ENCODE data around the gene PPEF2. TPM values are rescaled to one million over a fixed set of nuclear protein-coding genes. Genes with fewer than 3 reads are reported as not detected.
A peak's percentile ranks its signal among the peaks of the same experiment; 100 is the strongest.

PPEF2 gene
- total RNA-seq, 1 experiment from 2014 or later = not detected

DNA sequence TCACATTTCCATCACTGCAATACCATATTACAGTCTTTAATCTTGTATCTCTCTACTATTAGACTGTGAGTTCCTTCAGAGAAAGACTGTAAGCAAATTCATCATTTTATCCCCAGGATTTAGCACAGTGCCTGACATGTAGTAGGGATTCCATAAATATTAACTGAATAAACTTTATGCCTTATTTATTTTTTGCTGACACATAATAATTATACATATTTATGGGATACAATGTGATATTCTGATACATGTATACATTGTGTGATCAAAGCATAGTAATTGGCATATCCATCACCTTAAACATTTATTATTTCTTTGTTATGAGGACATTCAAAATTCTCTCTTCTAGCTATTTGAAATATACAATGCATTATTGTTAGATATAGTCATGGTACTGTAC is 3.7 kb downstream of the PPEF2 start:
- DNase-seq (ENCODE audit: low read depth) = no peak

DNA sequence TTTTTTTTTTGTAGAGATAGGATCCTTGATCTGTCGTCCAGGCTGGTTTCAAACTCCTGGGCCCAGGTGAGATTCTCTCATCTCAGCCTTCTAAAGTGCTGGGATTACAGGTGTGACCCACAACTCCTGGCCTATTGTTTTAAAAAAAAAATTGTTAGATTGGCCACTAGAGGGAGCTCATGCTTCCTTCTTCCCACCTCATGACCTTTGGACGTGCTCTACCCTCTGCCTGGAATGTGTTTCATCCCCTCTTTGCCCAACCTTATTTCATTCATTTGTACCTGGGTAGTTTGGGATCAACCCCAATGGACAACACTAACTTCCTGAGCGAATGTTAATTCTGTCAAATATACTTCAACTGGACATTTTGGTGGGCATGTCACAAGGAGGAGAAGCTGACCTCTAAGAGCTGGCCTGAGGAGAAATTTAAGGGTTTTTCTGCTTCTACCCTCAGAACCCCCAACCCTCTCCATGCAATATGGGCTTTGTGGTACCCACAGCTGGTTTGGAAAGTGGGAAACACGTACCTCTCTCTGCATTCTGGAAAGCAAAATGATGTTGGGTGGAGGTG is 6.4 kb downstream of the PPEF2 start:
- DNase-seq (ENCODE audit: low read depth) = peak; percentile 31

DNA sequence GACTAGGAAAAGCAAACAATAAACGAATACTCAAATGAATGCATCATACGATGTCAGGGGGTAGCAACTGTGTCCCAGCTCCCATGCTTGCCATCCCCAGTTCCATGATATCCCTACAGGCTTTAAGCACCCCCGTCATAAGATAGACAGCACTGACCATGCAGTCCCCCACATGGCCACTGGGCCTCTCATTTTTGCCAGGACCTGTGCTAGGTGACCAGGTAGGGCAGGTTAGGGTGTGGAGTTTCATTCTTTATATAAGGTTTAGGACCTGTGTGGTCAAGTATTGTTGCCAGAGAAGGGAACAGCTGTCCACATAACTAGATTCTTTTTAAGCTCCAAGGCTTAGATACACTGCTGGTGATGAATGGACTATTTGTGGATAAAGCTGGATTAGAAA is 9.7 kb downstream of the PPEF2 start:
- DNase-seq (ENCODE audit: low read depth) = no peak

DNA sequence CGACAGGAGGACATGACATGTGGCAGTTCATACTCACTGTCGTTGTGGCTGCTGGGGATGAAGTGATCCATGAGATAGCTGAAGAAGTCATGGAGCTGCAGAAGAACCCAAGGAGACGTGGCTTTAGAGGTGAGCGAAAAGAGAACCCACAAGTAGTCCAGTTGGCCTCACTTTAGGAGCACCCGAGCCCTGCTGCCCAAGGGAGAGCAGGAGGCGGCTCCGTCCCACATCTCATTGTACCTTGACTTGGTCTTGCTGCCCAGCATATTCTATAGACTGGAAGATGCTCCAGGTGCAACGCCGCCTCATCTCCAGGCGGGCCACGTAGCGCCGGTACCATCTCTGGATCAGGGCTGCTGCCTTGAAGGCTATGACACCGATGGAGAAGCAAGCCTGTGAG is 10.6 kb downstream of the PPEF2 start:
- DNase-seq (ENCODE audit: low read depth) = no peak

DNA sequence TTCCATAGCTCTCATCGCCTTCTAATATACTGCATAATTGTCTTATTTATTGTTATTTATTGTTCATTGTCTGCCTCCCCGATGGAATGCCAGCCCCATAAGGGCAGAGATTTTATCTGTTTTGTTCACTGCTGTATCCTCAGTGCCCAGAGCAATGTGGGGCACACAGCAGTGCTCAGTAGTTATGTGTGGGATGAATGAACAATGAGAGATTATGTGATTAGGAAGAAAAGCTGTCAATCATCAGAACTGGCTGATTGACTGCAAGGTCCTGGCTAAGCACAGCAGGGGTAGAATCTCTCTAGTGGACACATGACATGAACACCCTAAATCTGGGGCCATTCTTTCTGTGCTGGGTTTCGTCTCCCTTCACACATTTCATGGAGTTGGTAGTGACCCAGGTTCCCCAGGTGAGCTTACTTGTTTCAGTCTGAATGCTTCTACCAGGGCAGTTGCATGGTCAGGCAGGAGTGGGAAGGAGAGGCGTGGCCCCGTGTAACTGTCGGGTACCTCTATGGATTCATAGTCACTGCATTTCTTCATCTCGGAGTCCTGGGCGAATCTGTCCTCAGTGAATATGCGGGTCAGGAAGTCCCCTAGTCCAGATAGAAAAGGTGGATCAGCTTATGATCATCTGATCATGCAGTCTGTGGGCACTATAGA is 12.6 kb downstream of the PPEF2 start:
- no peak for DNase-seq (ENCODE audit: low read depth)

DNA sequence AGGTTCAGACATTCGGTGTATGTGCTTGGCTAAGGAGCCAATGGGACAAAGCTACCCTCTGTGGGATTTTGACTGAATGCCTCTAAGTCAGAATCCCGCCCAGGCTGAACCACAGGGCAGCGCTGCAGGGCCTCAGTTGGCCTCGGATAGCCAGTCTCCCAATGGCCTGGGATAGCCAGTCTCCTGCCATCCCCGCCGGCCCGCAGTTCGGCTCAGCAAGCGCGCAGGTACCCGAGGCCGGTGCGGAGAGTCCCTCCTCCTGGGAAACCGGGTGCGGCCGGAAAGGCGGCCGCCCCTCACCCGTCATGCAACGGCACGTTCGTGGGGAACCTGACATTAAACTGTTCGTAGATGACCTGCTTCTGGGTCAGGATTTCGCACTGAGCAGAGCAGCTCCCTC is 16.1 kb downstream of the PPEF2 start:
- DNase-seq (ENCODE audit: low read depth) = no peak

DNA sequence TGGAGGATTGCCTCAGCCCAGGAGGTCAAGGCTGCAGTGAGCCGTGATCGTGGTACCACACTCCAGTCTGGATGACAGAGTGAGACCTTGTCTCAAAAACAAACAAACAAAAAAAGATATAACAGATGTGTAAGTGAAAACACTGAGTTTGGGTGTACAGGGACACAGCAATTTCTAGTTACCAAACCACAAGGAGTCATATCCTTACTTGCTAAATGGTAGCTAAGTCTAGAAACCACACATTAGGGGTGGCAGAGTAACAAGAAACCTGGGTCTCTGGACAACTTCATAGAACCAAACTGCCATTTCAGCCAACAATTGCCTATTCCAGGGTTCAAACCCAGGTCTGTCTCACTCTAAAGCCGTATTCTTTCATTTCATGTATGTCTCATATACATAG is 20.8 kb downstream of the PPEF2 start:
- peak; percentile 27 for DNase-seq (ENCODE audit: low read depth)

GRCh38 chr4:75880278-75880677 is 22.0 kb downstream of the PPEF2 start:
- no peak for DNase-seq (ENCODE audit: low read depth)

GRCh38 chr4:75878246-75878756 is 24.0 kb downstream of the PPEF2 start:
- DNase-seq (ENCODE audit: low read depth) = no peak

DNA sequence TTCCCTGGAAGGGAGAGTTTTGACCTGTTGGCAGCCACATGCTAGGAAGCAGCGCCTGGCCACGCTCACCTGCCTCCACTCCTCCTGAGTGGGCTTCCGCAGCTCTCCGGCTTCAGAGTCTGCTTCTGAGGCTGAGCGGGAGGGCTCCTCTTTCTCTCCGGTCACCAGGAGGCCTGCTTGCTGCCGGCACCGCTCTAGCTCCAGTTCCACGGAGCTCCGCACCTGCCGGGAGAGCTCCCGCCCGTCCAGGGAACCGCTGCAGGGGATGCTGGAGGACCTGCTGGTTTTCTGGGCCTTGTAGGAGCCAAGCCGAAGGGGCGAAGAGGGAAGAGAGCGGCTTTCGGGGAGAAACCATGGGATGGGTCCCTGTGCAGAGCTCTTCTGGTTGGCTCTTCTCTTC is 26.0 kb downstream of the PPEF2 start:
- no peak for DNase-seq (ENCODE audit: low read depth)

- no peak for DNase-seq (ENCODE audit: low read depth)
Observed at GRCh38 chr4:75869100-75869499, 33.2 kb downstream of the PPEF2 start.

DNA sequence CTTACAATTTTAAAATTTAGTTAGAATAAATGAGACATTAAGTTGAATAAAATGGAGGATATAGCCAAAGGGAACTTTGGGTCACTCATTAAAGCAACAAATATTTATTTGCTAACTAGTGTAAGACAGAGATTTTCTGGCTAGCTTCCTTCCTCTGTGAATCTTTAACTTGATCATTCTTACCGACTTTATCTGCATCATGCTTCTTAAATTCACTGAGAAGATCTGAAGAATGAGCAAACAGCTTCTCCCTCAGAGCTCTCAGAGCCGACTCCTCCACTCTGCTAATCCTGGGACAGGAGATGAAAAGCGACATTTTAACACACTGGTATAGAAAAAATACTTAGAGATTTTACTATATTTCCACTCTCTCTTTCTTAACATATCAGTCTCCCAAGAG is 35.1 kb downstream of the PPEF2 start:
- no peak for DNase-seq (ENCODE audit: low read depth)

- no peak for DNase-seq (ENCODE audit: low read depth)
Observed at GRCh38 chr4:75860606-75861005, 41.6 kb downstream of the PPEF2 start.

DNA sequence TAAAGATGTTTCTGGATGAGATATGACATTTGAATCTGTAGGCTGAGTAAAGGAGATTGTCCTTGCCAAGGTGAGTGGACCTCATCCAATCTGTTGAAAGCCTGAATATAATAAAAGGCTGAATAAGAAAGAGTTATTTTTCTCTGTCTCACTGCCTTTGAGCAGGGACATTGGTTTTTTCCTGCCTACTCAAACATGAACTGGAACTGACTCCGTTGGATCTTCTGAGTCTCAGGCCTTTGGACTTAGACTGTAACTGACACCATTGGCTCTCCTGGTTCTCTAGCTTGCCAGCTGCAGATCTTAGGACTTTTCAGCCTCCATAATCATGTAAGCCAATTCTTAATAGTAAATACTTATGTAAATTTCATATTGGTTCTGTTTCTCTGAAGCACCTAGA is 43.5 kb downstream of the PPEF2 start:
- DNase-seq (ENCODE audit: low read depth) = no peak

DNA sequence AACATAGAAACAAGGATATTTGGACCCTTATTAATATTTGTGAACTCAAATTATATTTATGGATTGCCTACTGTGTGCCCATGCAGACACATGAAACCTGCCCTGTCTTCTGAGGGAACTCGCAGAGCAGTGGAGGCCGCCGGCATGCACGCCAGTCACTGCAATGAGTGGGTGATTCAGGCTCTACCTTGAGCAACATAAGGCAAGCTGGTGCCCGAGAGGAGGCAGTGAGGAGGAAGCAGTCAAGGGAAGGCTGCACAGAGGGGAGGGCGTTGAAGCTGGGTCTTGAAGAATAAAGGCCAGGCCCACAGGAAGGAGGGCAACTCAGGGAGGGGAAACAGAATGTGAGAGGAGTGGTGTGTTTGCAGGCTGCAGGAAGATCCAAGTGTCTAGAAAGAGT is 52.8 kb downstream of the PPEF2 start:
- DNase-seq (ENCODE audit: low read depth) = peak; percentile 11

DNA sequence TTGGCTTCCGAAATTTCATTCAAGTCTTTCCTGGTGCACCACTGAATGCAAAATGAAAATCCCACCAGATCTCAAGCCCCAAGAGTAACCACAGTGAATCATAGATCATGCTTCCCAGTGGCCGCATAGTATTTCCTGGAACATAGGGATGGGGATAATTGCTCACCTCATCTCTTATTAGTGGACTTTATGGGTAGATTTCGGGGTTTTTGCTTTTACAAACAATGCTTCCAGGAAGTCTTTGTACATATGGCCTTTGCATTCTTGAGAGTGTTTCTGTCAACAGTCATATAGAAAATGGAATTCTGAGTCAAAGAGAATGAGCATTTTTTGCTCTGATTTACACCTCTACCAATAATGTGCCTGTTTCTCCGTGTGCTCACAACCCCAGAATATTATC is 53.4 kb downstream of the PPEF2 start:
- peak; percentile 76 for DNase-seq (ENCODE audit: low read depth)

GRCh38 chr4:75848171-75848760 is 54.0 kb downstream of the PPEF2 start:
- DNase-seq (ENCODE audit: low read depth) = peak; percentile 85

DNA sequence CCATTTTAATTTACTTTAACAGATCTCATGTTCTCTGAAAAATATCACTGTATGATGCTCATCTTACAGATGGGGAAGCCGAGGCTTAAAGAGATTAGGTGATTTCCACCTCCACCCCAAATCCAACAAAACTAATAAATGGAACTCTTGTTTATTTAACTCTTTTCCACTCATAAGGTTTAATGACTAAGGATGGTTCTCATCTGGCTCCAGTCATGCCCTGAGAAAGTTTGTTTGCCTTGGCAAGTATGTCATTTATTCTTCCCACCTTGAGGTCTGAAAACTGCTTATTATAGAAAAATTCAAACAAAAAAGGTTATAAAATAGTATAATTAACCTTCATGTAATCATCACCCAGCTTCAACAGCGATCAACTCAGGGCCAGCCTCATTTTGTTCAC is 56.3 kb downstream of the PPEF2 start:
- DNase-seq (ENCODE audit: low read depth) = no peak

GRCh38 chr4:75844151-75844662 is 58.0 kb downstream of the PPEF2 start:
- DNase-seq (ENCODE audit: low read depth) = peak; percentile 64

GRCh38 chr4:75843596-75843995 is 58.7 kb downstream of the PPEF2 start:
- no peak for DNase-seq (ENCODE audit: low read depth)

DNA sequence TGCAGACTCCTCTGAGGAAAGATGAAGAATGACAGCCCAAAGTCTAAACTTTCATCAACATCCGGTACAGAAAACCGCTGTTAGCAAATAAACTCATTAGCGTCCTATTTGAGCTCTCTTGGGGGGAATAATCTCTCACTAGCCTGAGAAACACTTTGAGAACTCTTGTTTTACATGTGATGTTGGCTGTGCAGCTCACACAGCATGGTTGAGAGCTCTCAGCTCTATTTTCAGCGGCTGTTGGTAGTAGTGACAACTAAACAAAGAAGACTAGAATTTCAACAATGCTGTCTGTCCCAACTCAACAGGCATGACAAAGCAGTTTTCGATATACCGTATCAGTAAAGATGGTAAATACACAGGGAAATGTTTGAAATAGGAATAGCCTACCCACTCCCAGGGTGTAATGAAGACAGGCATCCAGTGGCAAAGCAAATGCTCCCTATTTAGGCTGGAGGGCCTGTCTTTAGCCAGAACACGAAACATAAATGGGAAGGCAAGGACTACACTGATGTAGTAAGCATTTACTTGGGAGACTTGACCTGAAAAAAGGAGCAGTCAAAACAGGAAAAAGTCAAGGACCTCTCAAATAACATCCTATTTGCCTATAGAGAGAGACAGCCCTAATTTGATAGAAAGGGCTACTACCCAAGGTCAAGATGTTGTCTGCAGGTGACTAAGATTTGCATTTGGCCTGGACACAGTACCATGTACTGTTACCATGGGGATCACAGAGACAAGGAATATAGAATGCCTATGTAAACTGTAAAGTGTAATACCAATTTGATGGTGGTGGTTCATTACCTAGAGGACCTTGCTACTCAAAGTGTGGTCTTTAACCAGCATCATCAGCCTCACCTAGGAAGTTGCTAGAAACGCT is 60.4 kb downstream of the PPEF2 start:
- no peak for DNase-seq (ENCODE audit: low read depth)

GRCh38 chr4:75834772-75835154 is 67.5 kb downstream of the PPEF2 start:
- DNase-seq (ENCODE audit: low read depth) = no peak

Measured in HT1080 (cell line).